ENCODE measurements around the gene APH1A. TPM values are rescaled to one million over a fixed set of nuclear protein-coding genes. Genes with fewer than 3 reads are reported as not detected.
A peak's percentile ranks its signal among the peaks of the same experiment; 100 is the strongest.

APH1A gene
- total and polyA plus RNA-seq, 2 of the 13 experiments (the other 11 are each of a cell fraction or from before 2014, with no cell fraction given) = 114 to 130 TPM

DNA sequence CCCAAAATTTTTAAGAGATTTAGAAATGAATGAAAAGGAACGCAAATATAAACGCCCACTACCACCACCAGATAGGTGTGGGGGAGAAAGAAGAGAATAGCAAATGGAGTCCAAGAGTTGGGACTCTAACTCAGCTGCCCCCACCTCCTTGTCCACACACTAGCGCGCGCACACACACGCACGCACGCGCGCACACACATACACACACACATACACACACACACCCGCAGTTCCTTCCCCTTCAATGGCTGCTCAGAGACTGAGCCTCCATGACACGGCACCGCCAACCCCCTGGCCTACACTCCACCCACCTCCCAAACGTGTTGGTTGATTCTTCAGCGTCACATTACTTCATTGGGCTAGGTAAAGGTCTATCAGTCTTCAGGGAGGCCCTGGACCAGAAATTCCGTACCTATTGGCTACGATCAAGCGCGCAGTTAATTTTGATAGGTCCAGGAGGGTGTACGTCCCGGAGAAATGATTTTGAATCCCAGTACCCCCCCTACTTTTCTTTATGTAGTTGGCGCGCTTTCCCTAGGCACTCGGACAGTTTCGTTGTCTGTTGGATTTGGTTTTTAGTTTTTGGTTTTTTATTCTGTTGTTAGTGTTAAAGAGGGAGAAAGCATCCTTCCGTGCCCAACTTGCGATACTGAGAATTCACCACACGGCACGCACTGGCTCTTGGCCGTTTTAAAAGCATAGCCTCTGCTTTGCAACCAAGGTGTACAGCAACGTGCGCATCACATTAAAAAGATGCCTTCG, 32.8 kb downstream of the APH1A start, which contains the start of gene ANP32E (continued):
- TF ChIP-seq, protein P1, sequence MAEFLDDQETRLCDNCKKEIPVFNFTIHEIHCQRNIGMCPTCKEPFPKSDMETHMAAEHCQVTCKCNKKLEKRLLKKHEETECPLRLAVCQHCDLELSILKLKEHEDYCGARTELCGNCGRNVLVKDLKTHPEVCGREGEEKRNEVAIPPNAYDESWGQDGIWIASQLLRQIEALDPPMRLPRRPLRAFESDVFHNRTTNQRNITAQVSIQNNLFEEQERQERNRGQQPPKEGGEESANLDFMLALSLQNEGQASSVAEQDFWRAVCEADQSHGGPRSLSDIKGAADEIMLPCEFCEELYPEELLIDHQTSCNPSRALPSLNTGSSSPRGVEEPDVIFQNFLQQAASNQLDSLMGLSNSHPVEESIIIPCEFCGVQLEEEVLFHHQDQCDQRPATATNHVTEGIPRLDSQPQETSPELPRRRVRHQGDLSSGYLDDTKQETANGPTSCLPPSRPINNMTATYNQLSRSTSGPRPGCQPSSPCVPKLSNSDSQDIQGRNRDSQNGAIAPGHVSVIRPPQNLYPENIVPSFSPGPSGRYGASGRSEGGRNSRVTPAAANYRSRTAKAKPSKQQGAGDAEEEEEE (CRISPR knock-in tag; IDR thresholded peaks at IDR 0.05; ENCODE audit: borderline replicate concordance) = 0 out of 2 replicates have a peak, but pooled peaks have one; percentile 39
- no peak for TF ChIP-seq ZBTB21 (CRISPR knock-in tag; IDR thresholded peaks at IDR 0.05)
- TF ChIP-seq, protein P2, sequence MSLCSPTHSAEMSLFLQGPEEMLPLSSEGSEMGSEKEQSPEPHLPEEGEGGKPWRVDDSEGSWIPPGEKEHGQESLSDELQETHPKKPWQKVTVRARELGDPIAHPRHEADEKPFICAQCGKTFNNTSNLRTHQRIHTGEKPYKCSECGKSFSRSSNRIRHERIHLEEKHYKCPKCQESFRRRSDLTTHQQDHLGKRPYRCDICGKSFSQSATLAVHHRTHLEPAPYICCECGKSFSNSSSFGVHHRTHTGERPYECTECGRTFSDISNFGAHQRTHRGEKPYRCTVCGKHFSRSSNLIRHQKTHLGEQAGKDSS (CRISPR knock-in tag; IDR thresholded peaks at IDR 0.05; ENCODE audit: borderline replicate concordance, low read depth) = peak; percentile 87
- no peak for TF ChIP-seq TRIM24 (CRISPR knock-in tag; IDR thresholded peaks at IDR 0.05)
- no peak for TF ChIP-seq TCF12 (IDR thresholded peaks at IDR 0.05)
- TF ChIP-seq TCF12 (CRISPR knock-in tag; IDR thresholded peaks at IDR 0.05) = no peak
- TF ChIP-seq, protein P3, sequence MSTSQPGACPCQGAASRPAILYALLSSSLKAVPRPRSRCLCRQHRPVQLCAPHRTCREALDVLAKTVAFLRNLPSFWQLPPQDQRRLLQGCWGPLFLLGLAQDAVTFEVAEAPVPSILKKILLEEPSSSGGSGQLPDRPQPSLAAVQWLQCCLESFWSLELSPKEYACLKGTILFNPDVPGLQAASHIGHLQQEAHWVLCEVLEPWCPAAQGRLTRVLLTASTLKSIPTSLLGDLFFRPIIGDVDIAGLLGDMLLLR (CRISPR knock-in tag; IDR thresholded peaks at IDR 0.05) = no peak; the same call in 1 of the 2 replicates
- TF ChIP-seq, protein P4, sequence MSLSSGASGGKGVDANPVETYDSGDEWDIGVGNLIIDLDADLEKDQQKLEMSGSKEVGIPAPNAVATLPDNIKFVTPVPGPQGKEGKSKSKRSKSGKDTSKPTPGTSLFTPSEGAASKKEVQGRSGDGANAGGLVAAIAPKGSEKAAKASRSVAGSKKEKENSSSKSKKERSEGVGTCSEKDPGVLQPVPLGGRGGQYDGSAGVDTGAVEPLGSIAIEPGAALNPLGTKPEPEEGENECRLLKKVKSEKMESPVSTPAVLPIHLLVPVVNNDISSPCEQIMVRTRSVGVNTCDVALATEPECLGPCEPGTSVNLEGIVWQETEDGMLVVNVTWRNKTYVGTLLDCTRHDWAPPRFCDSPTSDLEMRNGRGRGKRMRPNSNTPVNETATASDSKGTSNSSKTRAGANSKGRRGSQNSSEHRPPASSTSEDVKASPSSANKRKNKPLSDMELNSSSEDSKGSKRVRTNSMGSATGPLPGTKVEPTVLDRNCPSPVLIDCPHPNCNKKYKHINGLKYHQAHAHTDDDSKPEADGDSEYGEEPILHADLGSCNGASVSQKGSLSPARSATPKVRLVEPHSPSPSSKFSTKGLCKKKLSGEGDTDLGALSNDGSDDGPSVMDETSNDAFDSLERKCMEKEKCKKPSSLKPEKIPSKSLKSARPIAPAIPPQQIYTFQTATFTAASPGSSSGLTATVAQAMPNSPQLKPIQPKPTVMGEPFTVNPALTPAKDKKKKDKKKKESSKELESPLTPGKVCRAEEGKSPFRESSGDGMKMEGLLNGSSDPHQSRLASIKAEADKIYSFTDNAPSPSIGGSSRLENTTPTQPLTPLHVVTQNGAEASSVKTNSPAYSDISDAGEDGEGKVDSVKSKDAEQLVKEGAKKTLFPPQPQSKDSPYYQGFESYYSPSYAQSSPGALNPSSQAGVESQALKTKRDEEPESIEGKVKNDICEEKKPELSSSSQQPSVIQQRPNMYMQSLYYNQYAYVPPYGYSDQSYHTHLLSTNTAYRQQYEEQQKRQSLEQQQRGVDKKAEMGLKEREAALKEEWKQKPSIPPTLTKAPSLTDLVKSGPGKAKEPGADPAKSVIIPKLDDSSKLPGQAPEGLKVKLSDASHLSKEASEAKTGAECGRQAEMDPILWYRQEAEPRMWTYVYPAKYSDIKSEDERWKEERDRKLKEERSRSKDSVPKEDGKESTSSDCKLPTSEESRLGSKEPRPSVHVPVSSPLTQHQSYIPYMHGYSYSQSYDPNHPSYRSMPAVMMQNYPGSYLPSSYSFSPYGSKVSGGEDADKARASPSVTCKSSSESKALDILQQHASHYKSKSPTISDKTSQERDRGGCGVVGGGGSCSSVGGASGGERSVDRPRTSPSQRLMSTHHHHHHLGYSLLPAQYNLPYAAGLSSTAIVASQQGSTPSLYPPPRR (CRISPR knock-in tag; IDR thresholded peaks at IDR 0.05; ENCODE audit: borderline replicate concordance) = no peak; the same call in 1 of the 2 replicates
- no peak for TF ChIP-seq U2AF2 (IDR thresholded peaks at IDR 0.05; ENCODE audit: low read depth, low read length)
- TF ChIP-seq POGZ (CRISPR knock-in tag; IDR thresholded peaks at IDR 0.05) = peak; percentile 69
- peak in 1 of 2 experiments; percentile 86; a peak in 2 of 4 replicates for TF ChIP-seq KLF16 (CRISPR knock-in tag; IDR thresholded peaks at IDR 0.05)
- no peak for TF ChIP-seq ZNF337 (CRISPR knock-in tag; IDR thresholded peaks at IDR 0.05; ENCODE audit: borderline replicate concordance, low read depth)
- peak; percentile 35; the same call in 1 of the 2 replicates for TF ChIP-seq ETV5 (CRISPR knock-in tag; IDR thresholded peaks at IDR 0.05; ENCODE audit: borderline replicate concordance)
- no peak for TF ChIP-seq SRSF9 (IDR thresholded peaks at IDR 0.05; ENCODE audit: borderline replicate concordance, insufficient read depth, low read depth, low read length, poor library complexity, severe bottlenecking)
- no peak for TF ChIP-seq ISL2 (CRISPR knock-in tag; IDR thresholded peaks at IDR 0.05)
- TF ChIP-seq ZFYVE20 (CRISPR knock-in tag; IDR thresholded peaks at IDR 0.05; ENCODE audit: borderline replicate concordance, low read depth) = no peak
- peak; percentile 96 for TF ChIP-seq POLR2AphosphoS5 (IDR thresholded peaks at IDR 0.05; ENCODE audit: low read depth, low read length)
- TF ChIP-seq NR2F6 (IDR thresholded peaks at IDR 0.05) = no peak
- peak; percentile 57; the same call in 1 of the 2 replicates for TF ChIP-seq NR2F6 (CRISPR knock-in tag; IDR thresholded peaks at IDR 0.05)
- TF ChIP-seq HOXD1 (CRISPR knock-in tag; IDR thresholded peaks at IDR 0.05) = no peak
- no peak for TF ChIP-seq RBM39 (IDR thresholded peaks at IDR 0.05; ENCODE audit: low read depth, low read length, poor library complexity, severe bottlenecking)
- TF ChIP-seq POLR2AphosphoS2 (IDR thresholded peaks at IDR 0.05; ENCODE audit: low read depth, low read length) = no peak

All from HepG2 (cell line).